Parathyroid adenoma (tissue), 2 donors: ENCODE data around the gene QSOX2.

Source experiments
- H2AFZ ChIP-seq: fragments of 300-600 bp; sonication (generic); one replicate; pipeline ENCODE4 v1.7.0; 2017; ENCODE audit warnings: antibody characterized with exemption, mild to moderate bottlenecking
- H3K27ac ChIP-seq: fragments of 300-600 bp; sonication (generic); one replicate; pipeline ENCODE4 v1.7.0; 2017
- H3K27me3 ChIP-seq: fragments of 300-600 bp; sonication (generic); one replicate; pipeline ENCODE4 v1.7.0; 2017; ENCODE audit warnings: low read length; ENCODE audit not compliant: control insufficient read depth, insufficient read depth
- H3K36me3 ChIP-seq: fragments of 300-600 bp; sonication (generic); one replicate; pipeline ENCODE4 v1.7.0; 2017; ENCODE audit warnings: low read length; ENCODE audit not compliant: control insufficient read depth, insufficient read depth
- H3K4me1 ChIP-seq: fragments of 300-600 bp; sonication (generic); one replicate; pipeline ENCODE4 v1.7.0; 2017; ENCODE audit warnings: control low read depth
- H3K4me2 ChIP-seq: fragments of 300-600 bp; sonication (generic); one replicate; pipeline ENCODE4 v1.7.0; 2017; ENCODE audit warnings: low read length
- H3K4me3 ChIP-seq: fragments of 300-600 bp; sonication (generic); one replicate; pipeline ENCODE4 v1.7.0; 2017; ENCODE audit warnings: low read depth, low read length
- H3K79me2 ChIP-seq: fragments of 300-600 bp; sonication (generic); one replicate; pipeline ENCODE4 v1.7.0; 2017; ENCODE audit warnings: control low read depth
- H3K9ac ChIP-seq: fragments of 300-600 bp; sonication (generic); one replicate; pipeline ENCODE4 v1.7.0; 2017; ENCODE audit warnings: mild to moderate bottlenecking
- H3K9me3 ChIP-seq: fragments of 300-600 bp; sonication (generic); one replicate; pipeline ENCODE4 v1.7.0; 2017; ENCODE audit warnings: low read length; ENCODE audit not compliant: control insufficient read depth
- CTCF ChIP-seq: fragments of 300-600 bp; sonication (generic); IDR thresholded peaks from one replicate; pipeline ENCODE4 v1.7.0; 2017; ENCODE audit warnings: antibody characterized with exemption, mild to moderate bottlenecking
- donor health status: primary hyperparathyroidism.

The QSOX2 gene

GRCh38 chr9:136278894-136279293 lies 33.3 kb upstream of the QSOX2 start:
- Histone ChIP-seq H3K9ac (no peak overlapping the region), H3K4me2 (no peak overlapping the region), H3K4me1 (peaks cover 6% of the 10 kb centered on the region), H3K4me3 (no peak overlapping the region), H3K9me3 (no peaks in the 10 kb centered on the region), H2AFZ (no peak overlapping the region), H3K27ac (no peak overlapping the region), H3K27me3 (no peaks in the 10 kb centered on the region), H3K79me2 (no peaks in the 10 kb centered on the region), H3K36me3 (no peaks in the 10 kb centered on the region)
- no peak for TF ChIP-seq CTCF

- TF ChIP-seq CTCF = no peak
- H3K27me3 ChIP-seq = no peaks in the 10 kb centered on the region
Measured at GRCh38 chr9:136278221-136278620, 32.6 kb upstream of the QSOX2 start.

DNA sequence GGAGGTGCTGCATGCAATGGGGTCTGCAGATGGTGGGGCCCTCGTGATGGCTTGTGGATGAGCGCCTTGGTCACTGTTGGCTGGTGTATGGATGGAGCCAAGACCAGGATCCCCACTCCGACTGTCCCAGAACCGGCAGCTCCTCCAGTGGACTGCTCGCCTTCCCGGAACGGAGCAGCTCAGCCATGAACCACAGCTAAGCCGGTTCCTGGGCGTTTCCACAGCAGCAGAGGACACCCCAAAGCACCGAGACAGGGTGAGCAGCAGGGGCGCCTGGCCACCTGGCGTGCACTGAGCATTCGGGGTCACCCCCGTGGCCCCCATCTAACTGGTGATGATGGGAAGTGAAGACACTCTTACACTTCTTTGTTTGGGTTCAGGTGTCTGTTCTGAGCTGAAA lies 32.1 kb upstream of the QSOX2 start:
- no peak overlapping the region for H3K4me2 ChIP-seq
- no peaks in the 10 kb centered on the region for H3K36me3 ChIP-seq
- no peak overlapping the region for H3K27ac ChIP-seq
- H3K9me3 ChIP-seq = no peaks in the 10 kb centered on the region
- no peak for TF ChIP-seq CTCF
- H3K27me3 ChIP-seq = no peaks in the 10 kb centered on the region
- no peaks in the 10 kb centered on the region for H3K79me2 ChIP-seq
- peaks cover 2% of the 10 kb centered on the region for H3K4me1 ChIP-seq
- no peak overlapping the region for H2AFZ ChIP-seq
- no peak overlapping the region for H3K4me3 ChIP-seq
- H3K9ac ChIP-seq = no peak overlapping the region

More at GRCh38 chr9:136278221-136278620, 32.6 kb upstream of the QSOX2 start:
- H3K27ac ChIP-seq = no peak overlapping the region
- no peak overlapping the region for H3K9ac ChIP-seq
- H3K9me3 ChIP-seq = no peaks in the 10 kb centered on the region
- H3K36me3 ChIP-seq = no peaks in the 10 kb centered on the region
- no peak overlapping the region for H3K4me2 ChIP-seq
- no peaks in the 10 kb centered on the region for H3K79me2 ChIP-seq
- no peak overlapping the region for H2AFZ ChIP-seq
- peaks cover 2% of the 10 kb centered on the region for H3K4me1 ChIP-seq
- no peak overlapping the region for H3K4me3 ChIP-seq

DNA sequence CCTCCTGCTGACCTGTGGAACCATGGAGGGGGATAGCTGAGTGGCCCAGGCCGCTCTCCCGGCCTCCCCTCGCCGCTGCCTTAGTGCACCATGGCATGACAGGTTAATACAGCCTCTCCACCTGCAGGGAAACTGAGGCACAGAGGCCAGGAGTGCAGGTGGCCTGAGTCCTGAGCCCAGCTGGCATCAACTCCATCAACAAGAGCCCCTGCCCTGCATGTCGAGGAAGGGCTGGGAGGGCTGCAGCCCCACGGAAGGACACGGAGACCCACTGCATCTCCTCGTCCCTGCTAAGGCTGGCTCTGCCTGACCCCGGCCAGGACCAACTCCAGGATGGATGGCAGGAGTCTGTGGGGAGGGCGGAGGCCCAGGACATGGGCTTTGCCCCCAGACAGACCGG lies 31.1 kb upstream of the QSOX2 start:
- Histone ChIP-seq H2AFZ (no peak overlapping the region), H3K4me3 (no peak overlapping the region)
- no peak for TF ChIP-seq CTCF

DNA sequence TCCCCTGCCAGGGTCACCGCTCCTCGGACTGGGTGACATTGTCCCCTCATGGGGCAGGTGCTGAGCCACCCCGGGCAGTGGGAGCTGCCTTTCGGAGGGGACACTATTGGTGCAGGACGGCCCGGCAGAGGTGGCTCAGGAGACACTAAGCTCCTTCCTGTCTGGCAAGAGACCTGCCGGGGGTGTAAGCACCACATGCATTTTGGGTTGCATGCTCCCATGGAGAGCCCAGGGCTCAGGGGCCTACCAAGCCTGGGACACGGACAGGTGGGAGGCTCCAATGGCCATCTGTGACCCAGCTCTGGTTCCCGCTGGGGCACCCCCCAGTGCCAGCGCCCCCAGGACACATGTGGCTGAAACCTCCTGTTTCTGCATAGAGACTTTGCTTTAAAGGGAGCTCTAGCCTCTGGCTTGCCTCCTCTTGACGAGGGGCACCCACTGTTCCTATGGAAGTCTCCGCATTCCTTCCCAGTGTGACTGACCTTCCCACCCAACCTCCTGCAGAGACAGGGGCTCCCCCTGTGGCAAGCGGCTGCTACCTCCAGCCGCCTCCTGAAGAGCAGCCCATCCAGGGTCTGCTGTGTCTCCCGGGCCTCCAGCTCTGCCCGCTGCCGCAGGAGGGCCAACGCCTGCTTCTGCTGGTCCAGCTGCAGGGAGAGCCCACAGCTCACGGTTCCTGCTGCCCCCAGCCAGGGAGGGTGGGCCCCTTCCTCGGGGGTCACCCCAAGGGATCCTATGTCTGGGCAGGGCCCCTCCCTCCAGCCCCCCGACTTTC lies 30.2 kb upstream of the QSOX2 start:
- H3K79me2 ChIP-seq = no peaks in the 10 kb centered on the region
- no peak overlapping the region for H3K4me2 ChIP-seq
- H3K4me1 ChIP-seq = no peaks in the 10 kb centered on the region
- H3K36me3 ChIP-seq = no peaks in the 10 kb centered on the region
- no peak for TF ChIP-seq CTCF
- no peak overlapping the region for H3K9ac ChIP-seq
- no peak overlapping the region for H2AFZ ChIP-seq
- H3K27ac ChIP-seq = no peak overlapping the region
- H3K4me3 ChIP-seq = no peak overlapping the region
- no peaks in the 10 kb centered on the region for H3K27me3 ChIP-seq
- no peaks in the 10 kb centered on the region for H3K9me3 ChIP-seq

More for the DNA sequence above, 31.1 kb upstream of the QSOX2 start:
- no peaks in the 10 kb centered on the region for H3K79me2 ChIP-seq
- H3K27ac ChIP-seq = no peak overlapping the region
- H3K9ac ChIP-seq = no peak overlapping the region
- H3K27me3 ChIP-seq = no peaks in the 10 kb centered on the region
- H3K4me1 ChIP-seq = no peaks in the 10 kb centered on the region
- H3K9me3 ChIP-seq = no peaks in the 10 kb centered on the region
- H3K36me3 ChIP-seq = no peaks in the 10 kb centered on the region
- H3K4me2 ChIP-seq = no peak overlapping the region
